DOHH2 (cell line): ENCODE results near the gene CRIM1.

Experiments
- H3F3A ChIP-seq: fragments of 200-600 bp; sonication (generic), shearing (Covaris generic); 2 replicates; pipeline ENCODE4 v1.6.0; 2016; ENCODE audit warnings: antibody characterized with exemption, mild to moderate bottlenecking; ENCODE audit not compliant: control insufficient read depth, insufficient read depth
- H3K27ac ChIP-seq: fragments of 200-600 bp; sonication (generic); 2 replicates; pipeline ENCODE4 v1.5.1; 2014; ENCODE audit warnings: low read depth, mild to moderate bottlenecking, low read length, moderate library complexity
- H3K27me3 ChIP-seq: fragments of 200-600 bp; sonication (generic); 2 replicates; pipeline ENCODE4 v1.6.1; 2014; ENCODE audit warnings: mild to moderate bottlenecking, low read length, mixed read lengths; ENCODE audit not compliant: control insufficient read depth
- H3K36me3 ChIP-seq: fragments of 200-600 bp; sonication (generic); 2 replicates; pipeline ENCODE4 v1.6.1; 2014; ENCODE audit warnings: mild to moderate bottlenecking, low read length, moderate library complexity, mixed read lengths; ENCODE audit not compliant: control insufficient read depth
- H3K4me1 ChIP-seq: fragments of 200-600 bp; sonication (generic); 2 replicates; pipeline ENCODE4 v1.6.1; 2014; ENCODE audit warnings: mild to moderate bottlenecking, low read length, mixed read lengths; ENCODE audit not compliant: control insufficient read depth
- H3K4me2 ChIP-seq: fragments of 200-600 bp; sonication (generic); 2 replicates; pipeline ENCODE4 v1.6.0; 2014; ENCODE audit warnings: mild to moderate bottlenecking, low read length, moderate library complexity
- H3K4me3 ChIP-seq: fragments of 200-600 bp; sonication (generic); 2 replicates; pipeline ENCODE4 v1.5.1; 2014; ENCODE audit warnings: mild to moderate bottlenecking, low read length, mixed read lengths
- H3K79me2 ChIP-seq: fragments of 200-600 bp; sonication (generic); 2 replicates; pipeline ENCODE4 v1.6.1; 2014; ENCODE audit warnings: mild to moderate bottlenecking, low read length, mixed read lengths; ENCODE audit not compliant: control insufficient read depth
- H3K9me2 ChIP-seq: fragments of 200-600 bp; sonication (generic); replicated peaks from 2 replicates; pipeline ENCODE4 v1.6.1; 2014; ENCODE audit warnings: mild to moderate bottlenecking, low read length, mixed read lengths; ENCODE audit not compliant: control insufficient read depth
- H3K9me3 ChIP-seq: fragments of 200-600 bp; sonication (generic); 2 replicates; pipeline ENCODE4 v1.6.1; 2014; ENCODE audit warnings: antibody characterized with exemption, low read length, mixed read lengths; ENCODE audit not compliant: control insufficient read depth, insufficient read depth
- H4K20me1 ChIP-seq: fragments of 200-600 bp; sonication (generic); 2 replicates; pipeline ENCODE4 v1.6.0; 2014; ENCODE audit warnings: low read depth, mild to moderate bottlenecking, antibody characterized with exemption, low read length, moderate library complexity; ENCODE audit not compliant: control insufficient read depth, insufficient read depth
- EZH2phosphoT487 ChIP-seq: fragments of 200-600 bp; sonication (generic); IDR thresholded peaks from 2 replicates; pipeline ENCODE4 v1.6.1; 2017; ENCODE audit warnings: borderline replicate concordance, mild to moderate bottlenecking, antibody characterized with exemption, low read length, moderate library complexity, mixed read lengths
- TF ChIP-seq, protein P1 (sequence below): fragments of 200-600 bp; sonication (generic); IDR thresholded peaks from one replicate; pipeline ENCODE4 v1.5.1; 2014; ENCODE audit warnings: antibody characterized with exemption, mild to moderate bottlenecking, low read depth, low read length; ENCODE audit not compliant: poor library complexity, severe bottlenecking

Gene CRIM1

DNA sequence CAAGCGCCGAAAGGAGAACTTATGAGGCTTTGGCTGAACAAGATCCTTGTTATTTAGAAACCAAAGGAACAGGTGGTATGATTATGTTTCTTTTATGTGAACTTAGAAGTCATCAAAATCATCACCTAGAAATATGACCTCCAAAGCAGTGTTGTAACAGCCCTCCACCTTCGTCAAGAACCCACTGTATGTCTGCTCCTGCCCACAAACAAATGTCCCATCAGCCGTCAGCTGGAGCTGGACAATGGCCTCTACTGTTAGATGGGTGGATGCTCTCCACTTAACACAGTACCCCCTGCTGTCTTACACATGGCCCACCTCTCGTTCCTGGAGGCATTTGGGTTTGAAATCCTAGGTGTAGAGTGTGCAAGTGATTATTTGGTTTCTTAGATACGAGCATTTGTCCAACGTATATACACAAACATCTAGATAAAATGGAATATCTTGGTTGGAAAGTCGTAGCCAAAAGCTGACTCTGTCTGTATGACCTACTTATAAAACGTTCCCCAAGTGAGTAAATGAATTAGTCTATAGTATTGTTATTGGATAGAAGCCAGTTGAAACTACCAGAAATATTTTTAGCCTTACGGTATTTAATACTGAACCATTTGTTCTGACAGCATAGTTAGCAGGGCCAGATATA is 113.0 kb downstream of the CRIM1 start:
- Histone ChIP-seq H3K9me3 (no peaks in the 10 kb centered on the region; the same call in 1 of the 2 replicates), H3K27me3 (no peaks in the 10 kb centered on the region), H3K27ac (no peak overlapping the region), H3K36me3 (peaks cover 75% of the 10 kb centered on the region), H3K9me2 (no peaks in the 10 kb centered on the region), H3K4me3 (no peak overlapping the region), H4K20me1 (no peaks in the 10 kb centered on the region), H3K4me1 (peaks cover 15% of the 10 kb centered on the region), H3K79me2 (no peaks in the 10 kb centered on the region), H3K4me2 (no peak overlapping the region), H3F3A (no peaks in the 10 kb centered on the region)
- TF ChIP-seq, protein P1, sequence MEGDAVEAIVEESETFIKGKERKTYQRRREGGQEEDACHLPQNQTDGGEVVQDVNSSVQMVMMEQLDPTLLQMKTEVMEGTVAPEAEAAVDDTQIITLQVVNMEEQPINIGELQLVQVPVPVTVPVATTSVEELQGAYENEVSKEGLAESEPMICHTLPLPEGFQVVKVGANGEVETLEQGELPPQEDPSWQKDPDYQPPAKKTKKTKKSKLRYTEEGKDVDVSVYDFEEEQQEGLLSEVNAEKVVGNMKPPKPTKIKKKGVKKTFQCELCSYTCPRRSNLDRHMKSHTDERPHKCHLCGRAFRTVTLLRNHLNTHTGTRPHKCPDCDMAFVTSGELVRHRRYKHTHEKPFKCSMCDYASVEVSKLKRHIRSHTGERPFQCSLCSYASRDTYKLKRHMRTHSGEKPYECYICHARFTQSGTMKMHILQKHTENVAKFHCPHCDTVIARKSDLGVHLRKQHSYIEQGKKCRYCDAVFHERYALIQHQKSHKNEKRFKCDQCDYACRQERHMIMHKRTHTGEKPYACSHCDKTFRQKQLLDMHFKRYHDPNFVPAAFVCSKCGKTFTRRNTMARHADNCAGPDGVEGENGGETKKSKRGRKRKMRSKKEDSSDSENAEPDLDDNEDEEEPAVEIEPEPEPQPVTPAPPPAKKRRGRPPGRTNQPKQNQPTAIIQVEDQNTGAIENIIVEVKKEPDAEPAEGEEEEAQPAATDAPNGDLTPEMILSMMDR = no peak
- TF ChIP-seq EZH2phosphoT487 = no peak

DNA sequence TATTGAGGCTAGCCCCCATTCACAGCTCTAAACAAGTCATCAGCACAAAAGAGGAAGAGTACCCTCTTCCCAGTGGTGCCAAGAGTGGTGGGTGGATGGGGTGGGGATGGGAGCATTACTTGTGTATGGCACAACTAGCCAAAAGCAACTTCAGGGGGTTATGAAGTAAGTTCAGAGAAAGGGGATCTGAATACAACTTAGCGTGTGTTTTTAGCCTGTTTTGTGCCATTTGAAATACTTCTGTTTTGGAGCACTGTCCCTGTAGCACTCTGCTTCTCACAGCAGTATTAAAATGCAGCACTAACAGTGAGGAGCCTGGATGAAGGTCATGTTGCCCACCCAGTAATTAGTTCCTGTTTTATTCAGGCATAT is 113.5 kb downstream of the CRIM1 start:
- H3K4me2 ChIP-seq = no peak overlapping the region
- peaks cover 4% of the 10 kb centered on the region; the same call in 1 of the 2 replicates for H3K9me3 ChIP-seq
- peaks cover 74% of the 10 kb centered on the region for H3K36me3 ChIP-seq

DNA sequence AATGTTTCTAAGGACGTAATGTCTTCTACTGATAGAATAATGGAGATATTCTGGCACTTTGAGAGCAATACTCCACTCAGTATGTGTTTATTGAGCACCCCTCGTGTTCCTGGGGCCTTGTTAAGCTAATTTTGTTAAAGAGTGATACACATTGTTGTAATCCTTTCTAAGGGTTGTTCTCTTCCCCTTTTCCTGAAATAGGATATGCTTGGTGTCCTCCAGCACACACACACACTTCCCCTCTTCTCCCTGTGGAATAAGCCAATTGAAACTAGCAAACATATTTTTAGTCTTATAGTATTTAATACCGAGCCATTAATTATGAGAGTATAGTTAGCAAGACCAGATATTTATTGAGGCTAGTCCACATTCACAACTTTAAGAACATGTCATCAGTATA is 114.1 kb downstream of the CRIM1 start:
- peaks cover 72% of the 10 kb centered on the region for H3K36me3 ChIP-seq
- TF ChIP-seq, protein P1 = no peak
- TF ChIP-seq EZH2phosphoT487 = no peak

More for the DNA sequence above, 113.5 kb downstream of the CRIM1 start:
- Histone ChIP-seq H3K27ac (no peak overlapping the region), H3K79me2 (no peaks in the 10 kb centered on the region), H3K4me1 (peaks cover 15% of the 10 kb centered on the region), H3F3A (no peaks in the 10 kb centered on the region), H3K9me2 (no peaks in the 10 kb centered on the region), H3K4me3 (no peak overlapping the region), H4K20me1 (no peaks in the 10 kb centered on the region), H3K27me3 (no peaks in the 10 kb centered on the region)
- no peak for TF ChIP-seq EZH2phosphoT487

DNA sequence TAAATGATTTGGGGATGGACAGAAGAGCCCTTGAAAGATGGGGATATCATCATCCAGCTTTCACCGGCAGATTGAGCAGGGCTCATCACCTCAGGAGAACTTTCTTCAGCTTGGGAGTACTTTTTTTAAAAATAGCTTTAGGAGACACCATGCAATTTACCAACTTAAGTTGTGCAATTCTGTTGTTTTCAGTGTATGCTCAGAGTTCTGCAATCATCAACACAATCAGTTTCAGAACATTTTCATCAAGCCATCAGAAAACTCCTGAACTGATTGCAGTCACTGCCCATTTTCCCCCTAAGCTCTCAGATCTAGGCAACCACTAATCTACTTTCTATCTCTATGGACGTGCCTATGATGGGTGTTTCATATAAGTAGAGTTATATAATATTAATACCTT is 117.7 kb downstream of the CRIM1 start:
- H3K4me1 ChIP-seq = peaks cover 26% of the 10 kb centered on the region
- no peak overlapping the region for H3K27ac ChIP-seq
- no peak for TF ChIP-seq EZH2phosphoT487
- TF ChIP-seq, protein P1 = no peak
- H3F3A ChIP-seq = no peaks in the 10 kb centered on the region
- no peak overlapping the region for H3K4me3 ChIP-seq
- no peaks in the 10 kb centered on the region for H3K27me3 ChIP-seq
- H3K36me3 ChIP-seq = peaks cover 75% of the 10 kb centered on the region
- no peaks in the 10 kb centered on the region for H3K9me2 ChIP-seq
- H3K4me2 ChIP-seq = no peak overlapping the region
- peaks cover 22% of the 10 kb centered on the region for H3K9me3 ChIP-seq
- H4K20me1 ChIP-seq = no peaks in the 10 kb centered on the region
- no peaks in the 10 kb centered on the region for H3K79me2 ChIP-seq

More for the DNA sequence above, 114.1 kb downstream of the CRIM1 start:
- Histone ChIP-seq H4K20me1 (no peaks in the 10 kb centered on the region), H3K79me2 (no peaks in the 10 kb centered on the region), H3K4me1 (peaks cover 15% of the 10 kb centered on the region), H3F3A (no peaks in the 10 kb centered on the region), H3K9me2 (no peaks in the 10 kb centered on the region), H3K9me3 (peaks cover 9% of the 10 kb centered on the region; the same call in 1 of the 2 replicates), H3K27ac (no peak overlapping the region), H3K4me2 (no peak overlapping the region), H3K4me3 (no peak overlapping the region), H3K27me3 (no peaks in the 10 kb centered on the region)
